ENCODE results near the gene EFCC1.
A peak's percentile ranks its signal among the peaks of the same experiment; 100 is the strongest.
"Not testable (repeated sequence)": the region's sequence is repeated elsewhere in the genome, so short reads cannot be mapped to it uniquely, and the experiment has no call there.

EFCC1 gene

GRCh38 chr3:129077222-129077621 lies 76.1 kb downstream of the EFCC1 start:
- no peak for DNase-seq

- DNase-seq, result no peak
Measured at GRCh38 chr3:129078510-129078909, 77.4 kb downstream of the EFCC1 start.

- no peak for DNase-seq
Measured at GRCh38 chr3:129081503-129081902, 80.4 kb downstream of the EFCC1 start.

- DNase-seq, result no peak
Measured at GRCh38 chr3:129082026-129082425, 80.9 kb downstream of the EFCC1 start.

- no peak for DNase-seq
Measured at GRCh38 chr3:129084501-129084900, 83.4 kb downstream of the EFCC1 start.

GRCh38 chr3:129085165-129085715 lies 84.1 kb downstream of the EFCC1 start:
- DNase-seq, result no peak

- no peak for DNase-seq
Measured at GRCh38 chr3:129085818-129086217, 84.7 kb downstream of the EFCC1 start.

- no peak for DNase-seq
Measured at GRCh38 chr3:129087138-129087702, 86.1 kb downstream of the EFCC1 start.

- peak in 22 of 51 donors; percentile 9 to 56 (median 26) for DNase-seq
Measured at GRCh38 chr3:129087904-129088303, 86.8 kb downstream of the EFCC1 start.

- DNase-seq, result not testable (repeated sequence)
Measured at GRCh38 chr3:129088312-129088711, 87.2 kb downstream of the EFCC1 start.

Data from hypothalamus (tissue), 51 donors.